GM18499 (cell line): ENCODE data around the gene MLIP.
"Not testable (repeated sequence)": the region's sequence is repeated elsewhere in the genome, so short reads cannot be mapped to it uniquely, and the experiment has no call there.

Experiments used
- ATAC-seq: cut with Tn5 transposase; IDR thresholded peaks from one replicate; pipeline ENCODE4 v1.9.1; 2021; ENCODE audit warnings: moderate number of reproducible peaks; ENCODE audit not compliant: insufficient read depth, unreplicated experiment

Gene MLIP

GRCh38 chr6:54214286-54214685 lies 103.0 kb downstream of the MLIP start:
- ATAC-seq: no peak

DNA sequence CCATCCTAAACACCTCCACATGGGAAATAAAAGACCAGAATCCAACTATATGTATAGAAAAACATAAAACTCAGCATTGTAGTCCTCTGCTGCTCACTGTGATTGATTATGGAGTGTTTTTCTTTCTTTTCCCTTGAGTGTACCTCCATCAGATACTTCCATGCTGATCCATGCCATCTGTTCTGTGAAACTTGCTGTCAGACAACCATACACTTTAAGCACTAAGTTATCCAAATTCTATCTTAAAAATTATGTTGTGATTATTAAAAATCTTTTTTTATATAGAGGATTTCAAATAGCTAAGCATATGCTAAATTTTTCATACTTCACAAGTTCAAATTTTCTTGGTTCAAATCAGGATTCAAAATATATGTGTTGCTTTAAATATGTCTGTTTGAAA lies 105.1 kb downstream of the MLIP start:
- ATAC-seq: no peak

- no peak for ATAC-seq
Observed at GRCh38 chr6:54217018-54217417, 105.8 kb downstream of the MLIP start.

DNA sequence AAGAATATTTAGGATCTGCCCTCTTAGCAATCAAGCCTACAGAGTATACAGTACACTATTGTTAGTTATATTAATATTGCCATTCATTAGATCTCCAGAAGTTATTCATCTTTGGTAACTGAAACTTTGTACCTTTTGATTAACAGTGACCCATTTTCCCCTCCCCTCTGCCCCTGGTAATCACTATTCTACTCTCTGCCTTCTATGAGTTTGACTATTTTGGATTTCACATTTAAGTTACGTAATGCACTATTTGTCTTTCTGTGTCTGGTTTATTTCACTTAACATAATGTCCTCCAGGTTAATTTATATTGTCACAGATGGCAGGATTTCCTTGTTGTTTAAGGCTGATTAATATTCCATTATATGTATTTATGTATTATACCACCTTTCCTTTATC lies 111.0 kb downstream of the MLIP start:
- no peak for ATAC-seq

DNA sequence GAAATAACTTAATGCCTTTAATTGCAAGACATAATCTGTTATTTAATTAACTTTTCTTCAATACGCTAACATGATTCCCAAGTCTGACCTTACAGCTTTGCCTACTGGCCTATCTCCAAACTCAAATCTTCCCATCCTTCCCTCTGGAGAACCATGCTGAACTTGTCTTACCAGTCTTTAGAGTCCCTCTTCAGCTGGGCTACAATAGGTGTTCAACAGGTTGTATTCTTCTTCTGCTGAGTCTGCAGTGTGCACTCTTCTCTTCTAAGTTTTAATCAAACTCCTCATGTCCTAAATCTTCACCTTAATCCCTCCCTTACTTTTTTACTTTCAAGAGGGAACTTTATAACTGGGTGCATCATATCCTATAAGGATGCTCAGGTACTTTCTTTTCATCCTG lies 121.5 kb downstream of the MLIP start:
- ATAC-seq: no peak

- no peak for ATAC-seq
Observed at GRCh38 chr6:54234539-54234938, 123.3 kb downstream of the MLIP start.

- no peak for ATAC-seq
Observed at GRCh38 chr6:54236984-54237383, 125.7 kb downstream of the MLIP start.

DNA sequence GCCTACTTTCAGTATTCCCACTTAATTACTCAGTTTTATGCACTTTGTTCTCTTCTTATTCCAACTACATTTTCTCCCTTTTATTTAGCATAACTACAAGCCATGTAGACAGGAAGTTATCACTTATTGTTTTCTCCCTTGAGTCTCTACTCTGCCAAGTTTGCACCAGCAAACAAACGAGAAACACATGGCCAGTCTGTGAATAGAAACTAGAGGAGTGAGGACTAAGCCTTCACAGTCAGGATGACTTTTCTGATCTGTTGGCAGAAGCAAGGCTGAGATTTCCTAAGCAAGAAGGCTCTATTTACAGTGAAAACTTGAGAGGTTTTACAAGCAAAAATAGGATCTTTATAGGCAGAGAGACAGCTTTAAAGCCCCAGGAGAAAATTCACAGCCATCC lies 127.2 kb downstream of the MLIP start:
- ATAC-seq: no peak

DNA sequence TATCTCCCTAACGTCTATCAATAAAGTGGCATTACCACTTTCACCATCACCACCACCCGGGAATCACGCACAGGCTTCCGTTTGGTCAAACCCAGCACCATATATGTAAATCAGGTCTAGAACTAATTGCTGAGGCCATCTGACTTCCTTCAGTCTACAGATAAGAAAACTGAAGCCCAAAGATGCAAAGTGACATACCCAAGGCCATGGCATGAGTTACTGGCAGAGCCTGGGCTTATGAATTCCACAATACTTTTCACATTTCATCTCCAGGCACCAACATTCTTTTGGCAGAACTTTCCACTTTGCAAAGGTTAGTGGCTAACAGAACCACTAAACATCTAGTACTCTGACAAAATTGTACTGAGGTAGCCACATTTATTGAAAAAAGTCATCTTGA lies 132.5 kb downstream of the MLIP start:
- no peak for ATAC-seq

DNA sequence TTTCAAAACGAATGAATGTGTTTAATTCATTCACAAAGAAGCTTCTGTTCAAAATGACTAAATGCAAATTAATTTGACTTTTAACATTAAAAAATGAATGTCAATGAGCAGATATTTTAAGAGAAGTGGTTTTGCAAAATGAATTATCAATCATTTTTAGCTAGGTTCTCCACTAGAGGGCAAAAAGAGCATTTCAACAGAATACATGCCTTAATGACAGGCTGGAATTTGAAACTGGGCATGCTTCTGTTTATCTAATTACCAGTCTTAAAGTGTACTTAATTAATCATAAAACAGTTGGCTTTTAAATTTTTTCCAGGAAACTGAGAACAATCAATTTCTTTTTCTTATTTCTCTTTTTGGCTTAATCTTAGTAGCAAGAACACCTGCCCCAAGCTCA lies 133.2 kb downstream of the MLIP start:
- ATAC-seq: no peak

- no peak for ATAC-seq
Observed at GRCh38 chr6:54245265-54245664, 134.0 kb downstream of the MLIP start.

DNA sequence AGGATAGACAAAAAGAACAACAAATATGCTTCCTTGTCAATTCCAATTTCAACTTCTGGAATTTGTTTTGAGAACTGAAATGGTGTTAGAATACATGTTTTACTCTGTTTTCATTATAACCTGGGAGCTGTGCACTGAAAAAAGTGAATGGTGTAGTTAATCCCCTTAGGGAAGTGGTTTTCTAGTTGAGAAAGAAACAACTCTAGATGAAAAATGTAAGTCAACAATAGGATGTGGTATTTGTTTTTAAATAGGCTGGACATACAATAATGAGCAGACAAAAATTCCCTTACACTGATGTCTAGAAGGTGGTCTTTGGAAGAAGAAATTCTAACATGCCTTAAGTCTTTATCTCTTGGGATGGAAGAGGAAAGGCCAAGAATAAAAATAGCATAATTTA lies 137.1 kb downstream of the MLIP start:
- ATAC-seq: no peak

DNA sequence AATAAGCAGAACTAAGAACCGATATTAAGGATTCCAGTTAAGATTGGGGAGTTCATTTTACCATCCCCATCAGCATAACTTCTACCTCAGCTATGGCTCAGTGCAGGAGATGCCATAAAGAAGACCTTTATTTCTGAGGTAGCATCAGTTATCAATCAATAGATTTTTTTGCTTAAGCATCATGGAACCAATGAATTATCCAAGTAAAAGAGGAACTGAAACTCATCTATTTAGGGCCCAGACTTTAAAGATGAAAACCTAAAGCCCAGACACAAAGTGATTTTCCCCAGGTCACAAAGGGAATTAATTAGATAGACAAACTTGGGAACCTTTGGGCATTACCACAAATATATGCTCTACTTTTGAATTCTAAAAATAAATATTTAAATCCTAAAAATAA lies 137.8 kb downstream of the MLIP start:
- ATAC-seq: no peak

- not testable (repeated sequence) for ATAC-seq
Observed at GRCh38 chr6:54249812-54250211, 138.6 kb downstream of the MLIP start.

- ATAC-seq: no peak
Observed at GRCh38 chr6:54252496-54252895, 141.3 kb downstream of the MLIP start.

DNA sequence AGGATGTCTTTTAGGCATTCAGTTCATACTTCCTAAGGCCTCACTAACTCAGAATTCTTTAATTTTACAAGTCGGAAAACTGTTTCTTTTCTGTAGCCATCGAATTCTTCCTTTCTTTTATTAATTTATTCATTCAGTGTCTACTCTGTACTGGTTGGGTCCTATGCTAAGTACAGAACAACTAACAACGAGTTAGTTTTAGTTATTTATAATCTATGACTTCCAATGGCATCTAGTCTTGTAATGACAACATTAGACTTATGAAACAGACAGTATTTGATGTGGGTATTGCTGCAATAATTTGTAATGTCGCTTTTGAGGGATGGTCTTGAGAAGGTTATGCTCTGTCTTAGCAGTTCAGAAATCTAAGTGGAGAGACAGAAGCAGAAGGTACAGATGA lies 141.7 kb downstream of the MLIP start:
- ATAC-seq: no peak

GRCh38 chr6:54254886-54255285 lies 143.6 kb downstream of the MLIP start:
- no peak for ATAC-seq

- ATAC-seq: no peak
Observed at GRCh38 chr6:54255886-54256285, 144.6 kb downstream of the MLIP start.

DNA sequence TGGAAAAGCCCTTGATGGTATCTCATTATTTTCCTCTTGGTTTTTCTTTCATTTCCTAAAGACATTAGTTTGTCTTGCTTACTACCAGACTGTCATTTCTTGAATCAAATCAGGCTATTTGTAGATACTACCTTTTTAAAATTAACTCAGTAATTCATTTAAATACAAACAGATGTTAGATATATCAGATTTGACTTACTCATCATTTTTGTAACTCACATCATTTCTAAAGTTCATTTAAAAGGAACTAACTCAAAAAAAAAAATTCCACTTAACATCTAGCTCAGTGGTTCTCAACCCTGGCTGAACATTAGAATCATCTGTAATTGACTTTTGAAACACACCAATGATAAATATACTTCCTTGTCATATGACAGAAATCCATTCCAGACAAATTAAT lies 148.8 kb downstream of the MLIP start:
- ATAC-seq: no peak

DNA sequence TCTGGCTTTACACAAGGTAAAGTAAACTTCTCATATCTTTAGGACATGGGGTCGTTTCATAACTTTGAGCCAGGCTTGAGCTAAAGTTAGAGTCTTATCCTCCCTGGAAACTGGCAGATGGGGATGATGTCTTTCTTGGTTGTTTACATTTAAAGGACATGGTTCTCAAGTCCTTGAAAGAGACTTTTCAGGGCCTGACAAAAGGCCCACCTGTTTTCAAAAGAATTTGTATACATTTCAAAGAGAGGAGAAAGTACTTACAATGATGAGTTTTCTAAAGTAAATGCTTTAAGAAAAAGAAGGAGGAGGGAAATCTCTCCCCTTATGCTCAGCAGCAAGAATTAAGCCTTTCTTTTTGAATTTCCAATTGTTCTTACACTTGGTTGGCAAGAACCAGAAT lies 151.3 kb downstream of the MLIP start:
- no peak for ATAC-seq

- no peak for ATAC-seq
Observed at GRCh38 chr6:54262971-54263370, 151.7 kb downstream of the MLIP start.

GRCh38 chr6:54264581-54265272 lies 153.5 kb downstream of the MLIP start:
- ATAC-seq: no peak
